Ureter (tissue), 1 donor: ENCODE results near the gene IL9. TPM values are rescaled to one million over a fixed set of nuclear protein-coding genes. Genes with fewer than 3 reads are reported as not detected.
"Not testable (repeated sequence)": the region's sequence is repeated elsewhere in the genome, so short reads cannot be mapped to it uniquely, and the experiment has no call there.

Experiments used
- DNase-seq: peaks from one replicate; pipeline ENCODE4 v3.0.0-alpha.2; 2020; ENCODE audit warnings: low spot score
- total RNA-seq: library from RNA; stranded (reverse); gene quantifications from one replicate; pipeline ENCODE4 v1.2.4, GENCODE V29; 2023
- donor health status: DM: yes; HTN: yes; CAD: no.

Gene IL9
- total RNA-seq, 1 donor from 2014 or later = not detected

DNA sequence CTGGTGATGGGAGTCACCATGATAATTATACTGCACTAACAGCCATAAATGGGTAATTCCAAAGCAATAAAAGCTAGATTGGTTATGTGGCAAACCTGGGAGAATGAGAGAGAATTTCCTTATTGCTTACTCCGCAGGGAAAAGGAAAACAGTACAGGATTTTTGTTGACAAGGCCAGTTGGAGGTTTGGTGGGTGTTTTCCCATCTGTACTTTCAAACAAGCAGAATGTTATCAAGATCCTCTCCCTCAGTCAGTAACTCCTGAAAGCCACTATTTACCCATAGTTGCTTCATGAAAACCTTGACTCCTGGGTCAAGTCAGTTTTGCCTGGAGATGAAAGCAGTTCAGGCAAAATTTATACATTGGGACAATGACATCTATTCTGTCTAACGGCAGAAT, 26.4 kb downstream of the IL9 start:
- no peak for DNase-seq

DNA sequence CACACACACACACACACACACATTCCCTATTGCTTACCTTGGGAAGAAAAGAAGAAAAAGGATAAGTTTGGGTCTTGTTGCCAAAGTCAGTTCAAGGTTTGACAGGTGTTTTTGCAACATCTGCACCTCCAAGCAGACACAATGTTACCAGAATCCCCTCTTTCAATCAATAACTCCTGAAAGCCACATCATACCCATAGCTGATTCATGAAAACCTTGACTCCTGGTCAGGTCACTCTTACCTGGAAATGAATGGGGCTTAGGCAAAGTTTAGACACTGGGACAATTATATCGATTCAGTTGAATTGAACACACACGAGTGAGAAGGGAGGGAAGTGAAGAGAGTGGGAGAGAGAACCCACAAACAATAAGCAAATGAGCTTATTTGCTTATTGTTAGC, 27.0 kb downstream of the IL9 start:
- no peak for DNase-seq

- no peak for DNase-seq
These were observed 28.0 kb downstream of the IL9 start for GRCh38 chr5:135867599-135867998.

GRCh38 chr5:135866016-135866415, 29.6 kb downstream of the IL9 start:
- DNase-seq = no peak

GRCh38 chr5:135864503-135865435, 30.9 kb downstream of the IL9 start:
- DNase-seq = no peak

- no peak for DNase-seq
These were observed 32.9 kb downstream of the IL9 start for GRCh38 chr5:135862744-135863143.

DNA sequence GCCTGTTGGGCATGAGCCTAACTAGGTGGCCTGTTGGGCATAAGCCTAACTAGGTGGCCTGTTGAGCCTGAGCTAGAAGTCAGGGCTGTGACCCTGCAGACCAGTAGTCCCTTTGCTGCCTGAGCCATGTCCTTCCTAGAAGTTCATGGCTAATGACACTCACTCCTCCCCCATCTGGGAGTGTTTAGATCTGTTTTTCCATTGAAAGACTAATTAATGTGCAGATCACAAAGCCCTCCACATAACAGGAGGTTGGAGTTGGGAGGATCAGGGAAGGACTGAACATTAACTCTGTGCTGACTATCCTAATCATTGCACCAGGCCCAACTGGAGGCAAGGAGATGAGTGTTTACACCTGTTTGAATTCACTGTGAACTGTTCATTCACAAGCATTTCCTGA, 33.6 kb downstream of the IL9 start:
- DNase-seq = no peak

DNA sequence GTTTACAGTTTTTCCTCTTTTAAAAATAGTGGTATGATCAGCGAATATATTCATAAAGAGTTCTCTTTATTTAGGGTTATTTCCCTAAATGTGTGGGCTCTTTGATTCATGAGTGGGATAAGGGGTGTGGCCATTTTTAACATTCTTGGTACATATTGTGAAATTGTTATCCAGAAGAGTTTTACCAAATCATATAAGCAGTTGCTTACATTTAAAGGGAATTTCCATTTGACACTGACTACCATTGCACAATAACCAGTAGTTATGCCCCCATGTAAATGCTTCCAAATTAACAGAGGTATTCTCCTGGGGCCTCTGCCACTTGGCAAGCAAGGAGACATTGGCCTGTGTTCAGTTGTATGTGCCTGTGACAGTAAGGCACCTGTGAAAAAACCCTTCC, 34.0 kb downstream of the IL9 start:
- DNase-seq = no peak

DNA sequence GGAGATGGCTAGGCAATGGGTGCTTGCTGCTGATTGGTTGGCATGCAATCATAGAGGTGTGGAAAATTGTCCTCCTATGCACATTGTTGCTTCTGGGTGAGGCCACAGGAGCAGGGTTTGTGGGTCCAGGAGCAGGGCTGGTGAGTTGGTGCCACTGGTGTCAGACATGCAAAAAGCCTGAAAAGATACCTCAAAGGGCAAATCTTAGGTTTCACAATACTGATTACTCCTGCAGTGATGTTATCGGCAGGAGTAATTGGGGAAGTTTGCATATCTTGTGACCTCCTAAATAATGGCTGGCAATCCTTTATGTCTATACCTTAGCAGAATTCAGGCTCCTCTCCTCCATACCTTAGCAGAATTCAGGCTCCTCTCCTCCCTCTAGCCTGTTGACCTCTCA, 36.0 kb downstream of the IL9 start:
- DNase-seq = no peak

- DNase-seq = not testable (repeated sequence)
These were observed 36.5 kb downstream of the IL9 start for GRCh38 chr5:135859186-135859585.

- DNase-seq = no peak
These were observed 37.9 kb downstream of the IL9 start for GRCh38 chr5:135857630-135858311.

DNA sequence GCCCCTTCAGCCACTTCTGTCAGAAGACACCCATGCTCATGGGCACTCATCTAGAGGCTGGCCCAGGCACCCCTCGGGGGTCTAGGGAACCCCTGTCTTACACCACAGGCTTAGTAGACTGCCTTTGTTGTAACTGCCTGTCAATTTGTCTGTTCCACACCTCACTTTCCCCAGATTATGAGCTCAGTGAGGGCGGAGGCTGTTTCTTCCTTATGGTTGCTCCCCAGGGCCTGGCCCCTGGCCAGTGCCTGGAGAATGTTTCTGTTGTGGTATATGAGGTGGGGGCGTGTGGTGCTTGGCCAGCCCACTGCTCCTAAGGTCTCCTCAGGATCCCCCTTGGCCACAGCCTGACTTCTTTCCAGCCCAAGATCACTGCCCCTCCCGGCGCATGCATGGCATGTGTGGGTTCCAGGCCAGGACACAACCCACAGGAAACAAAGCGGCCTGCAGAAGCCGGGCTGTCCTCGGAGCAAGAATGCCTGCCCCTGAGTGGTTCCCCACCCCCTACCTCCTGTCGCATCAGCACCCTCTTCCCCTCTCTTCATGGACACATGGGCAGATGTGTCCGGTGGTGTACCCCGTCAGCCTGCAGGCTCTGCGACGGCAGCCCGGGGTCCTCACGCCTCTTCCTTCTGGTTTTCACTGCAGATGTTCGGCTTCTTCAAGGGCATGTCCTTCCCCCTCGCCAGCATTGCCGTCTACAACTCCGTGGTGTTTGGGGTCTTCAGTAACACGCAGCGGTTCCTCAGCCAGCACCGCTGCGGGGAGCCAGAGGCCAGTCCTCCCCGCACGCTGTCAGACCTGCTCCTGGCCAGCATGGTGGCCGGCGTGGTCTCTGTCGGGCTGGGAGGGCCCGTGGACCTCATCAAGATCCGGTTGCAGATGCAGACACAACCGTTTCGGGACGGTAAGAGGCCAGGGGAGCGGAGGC, 43.5 kb downstream of the IL9 start:
- no peak for DNase-seq

GRCh38 chr5:135851186-135851914, 44.3 kb downstream of the IL9 start:
- no peak for DNase-seq

GRCh38 chr5:135850671-135851070, 45.0 kb downstream of the IL9 start:
- DNase-seq = no peak

- no peak for DNase-seq
These were observed 45.4 kb downstream of the IL9 start for GRCh38 chr5:135850231-135850630.

- DNase-seq = no peak
These were observed 47.7 kb downstream of the IL9 start for GRCh38 chr5:135847976-135848375.

DNA sequence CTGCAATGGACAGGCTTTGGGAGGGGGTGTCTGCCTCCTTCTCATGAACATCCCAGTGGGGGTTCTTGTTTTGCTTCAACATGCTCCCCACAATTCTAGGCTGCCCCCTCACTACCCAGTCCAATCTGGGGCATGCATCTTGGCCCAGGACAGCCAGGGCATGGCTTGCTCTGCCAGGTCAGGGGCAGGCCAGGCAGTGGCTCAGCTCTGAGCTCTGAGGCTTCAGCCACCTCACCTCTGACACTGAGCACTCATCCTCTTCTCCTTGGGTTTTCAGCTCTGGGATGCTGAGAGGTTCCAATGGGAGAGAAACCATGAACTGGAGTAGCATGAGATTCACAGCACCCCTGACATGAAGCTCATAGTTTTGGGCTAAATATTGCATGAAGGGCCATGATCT, 49.3 kb downstream of the IL9 start:
- DNase-seq = no peak

GRCh38 chr5:135843571-135844337, 51.9 kb downstream of the IL9 start:
- DNase-seq = no peak

GRCh38 chr5:135842737-135843136, 52.9 kb downstream of the IL9 start:
- DNase-seq = no peak
